LoVo (cell line): Measurements from ENCODE around the gene KCNH5.

Source experiments
- DNase-seq: peaks from one replicate; pipeline ENCODE4 v3.0.0-alpha.2; 2016; ENCODE audit warnings: low spot score

The KCNH5 gene

GRCh38 chr14:63045234-63045611, at the start of gene KCNH5:
Gene KCNH5 (minus strand): TSS chr14:63045458. CDS start chr14:63045186, 272 bp downstream.
- no peak for DNase-seq

- no peak for DNase-seq
These were observed 46.2 kb upstream of the KCNH5 start for GRCh38 chr14:63091394-63091996.

GRCh38 chr14:63088865-63089264, 43.6 kb upstream of the KCNH5 start:
- DNase-seq, result no peak

GRCh38 chr14:63078569-63078968, 33.3 kb upstream of the KCNH5 start:
- no peak for DNase-seq

- no peak for DNase-seq
These were observed 31.2 kb upstream of the KCNH5 start for GRCh38 chr14:63076488-63076887.

- DNase-seq, result no peak
These were observed 10.4 kb upstream of the KCNH5 start for GRCh38 chr14:63055631-63056030.

GRCh38 chr14:63051992-63052391, 6.7 kb upstream of the KCNH5 start:
- DNase-seq, result no peak

- DNase-seq, result no peak
These were observed 6.0 kb upstream of the KCNH5 start for GRCh38 chr14:63051301-63051700.

GRCh38 chr14:63050694-63051093, 5.4 kb upstream of the KCNH5 start:
- DNase-seq, result no peak

- no peak for DNase-seq
These were observed 1.3 kb upstream of the KCNH5 start for GRCh38 chr14:63046339-63047268.

- DNase-seq, result no peak
These were observed 508 bp upstream of the KCNH5 start for GRCh38 chr14:63045612-63046320.

- DNase-seq, result peak; percentile 25
These were observed 5.4 kb downstream of the KCNH5 start for GRCh38 chr14:63039866-63040265.

- DNase-seq, result no peak
These were observed 12.6 kb downstream of the KCNH5 start for GRCh38 chr14:63032641-63033040.

- DNase-seq, result no peak
These were observed 13.2 kb downstream of the KCNH5 start for GRCh38 chr14:63032076-63032475.

- no peak for DNase-seq
These were observed 15.1 kb downstream of the KCNH5 start for GRCh38 chr14:63030113-63030512.

GRCh38 chr14:63027719-63028118, 17.5 kb downstream of the KCNH5 start:
- no peak for DNase-seq

- DNase-seq, result no peak
These were observed 18.8 kb downstream of the KCNH5 start for GRCh38 chr14:63026491-63026890.

- DNase-seq, result no peak
These were observed 30.6 kb downstream of the KCNH5 start for GRCh38 chr14:63014621-63015020.

GRCh38 chr14:63012171-63012570, 33.1 kb downstream of the KCNH5 start:
- DNase-seq, result no peak

GRCh38 chr14:63011623-63012022, 33.6 kb downstream of the KCNH5 start:
- no peak for DNase-seq

GRCh38 chr14:63009495-63009894, 35.8 kb downstream of the KCNH5 start:
- DNase-seq, result no peak

- no peak for DNase-seq
These were observed 38.7 kb downstream of the KCNH5 start for GRCh38 chr14:63006531-63006930.

- DNase-seq, result no peak
These were observed 51.2 kb downstream of the KCNH5 start for GRCh38 chr14:62994096-62994495.
